Ureter (tissue), 1 donor: ENCODE data around the gene NHLRC3. TPM values are rescaled to one million over a fixed set of nuclear protein-coding genes. Genes with fewer than 3 reads are reported as not detected.
"Not testable (repeated sequence)": the region's sequence is repeated elsewhere in the genome, so short reads cannot be mapped to it uniquely, and the experiment has no call there.

Experiments
- DNase-seq: peaks from one replicate; pipeline ENCODE4 v3.0.0-alpha.2; 2020; ENCODE audit warnings: low spot score
- total RNA-seq: library from RNA; stranded (reverse); gene quantifications from one replicate; pipeline ENCODE4 v1.2.4, GENCODE V29; 2023
- donor health status: DM: yes; HTN: yes; CAD: no.

The NHLRC3 gene
- total RNA-seq: 36.7 TPM

- peak; percentile 96 for DNase-seq
Observed at GRCh38 chr13:39037880-39038568, at the start of gene NHLRC3, which contains the start of gene PROSER1. TSS of gene NHLRC3 (plus strand) at chr13:39038456. CDS start at chr13:39038640, 184 bp downstream. TSS of gene PROSER1 (minus strand) at chr13:39038089. CDS start at chr13:39037242, 847 bp downstream.

DNA sequence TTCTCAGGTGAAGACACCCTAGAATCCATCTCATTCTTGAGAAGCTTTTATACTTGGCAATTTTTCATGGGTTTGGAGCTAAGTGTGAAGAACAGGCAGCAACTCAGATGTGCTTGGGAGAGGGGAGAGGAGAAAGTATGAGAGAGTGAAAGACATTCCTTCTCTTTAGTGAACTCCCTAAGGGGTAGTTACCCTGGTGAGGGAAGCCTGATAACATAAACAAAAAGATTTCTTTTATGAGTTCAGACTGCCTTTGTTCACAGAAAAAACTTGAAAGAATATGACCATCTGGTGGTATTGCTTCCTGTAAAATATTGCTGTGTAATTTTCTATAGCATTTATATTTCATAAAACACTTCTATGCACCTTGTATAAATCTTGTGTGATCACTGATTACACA, 47.6 kb upstream of the NHLRC3 start, which contains the start of gene STOML3:
STOML3 (minus strand) TSS at position 139 of the 400 bp plus-strand sequence; CDS start at position 29, 110 bp downstream.
- DNase-seq: no peak

DNA sequence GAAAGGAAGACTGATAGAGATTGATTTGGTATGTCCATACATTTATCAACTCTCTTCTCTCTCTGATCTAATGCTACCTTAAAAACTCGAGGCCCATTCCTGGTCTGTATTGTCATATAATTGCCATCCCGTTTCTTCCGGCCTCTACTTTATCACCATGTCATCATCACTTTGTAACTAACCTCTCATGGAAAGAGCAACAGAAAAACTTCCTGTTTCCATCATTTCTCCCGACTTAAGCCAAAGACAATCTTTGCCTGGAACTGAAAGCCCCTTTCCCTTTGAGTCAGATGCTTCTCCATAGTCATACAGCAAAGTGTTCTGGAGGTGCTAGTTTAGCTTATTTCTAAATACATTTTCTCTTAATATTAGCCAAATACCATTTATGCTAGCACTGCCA, 44.9 kb upstream of the NHLRC3 start:
- no peak for DNase-seq

- DNase-seq: no peak
Observed at GRCh38 chr13:38998739-38999138, 39.5 kb upstream of the NHLRC3 start.

GRCh38 chr13:39006371-39007111, 31.7 kb upstream of the NHLRC3 start:
- not testable (repeated sequence) for DNase-seq

DNA sequence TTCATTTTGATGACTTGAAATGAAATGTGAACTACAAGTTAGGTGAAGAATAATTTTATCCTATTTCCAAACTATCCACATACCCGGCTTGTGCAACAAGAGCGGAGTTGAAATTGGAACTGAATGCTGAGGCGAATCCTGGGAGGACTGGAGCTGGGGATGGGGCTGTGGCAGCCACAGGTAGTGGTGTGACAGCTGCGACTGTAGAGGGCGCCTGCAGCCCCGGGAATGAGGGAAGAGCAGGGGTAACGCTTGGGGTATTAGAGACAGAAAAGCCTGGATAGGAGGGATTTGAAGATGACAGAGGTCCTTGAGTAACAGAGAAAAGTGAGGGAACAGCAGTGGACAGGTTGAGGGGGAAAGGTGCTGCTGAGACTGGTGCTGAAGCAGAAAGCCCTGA, 25.6 kb upstream of the NHLRC3 start:
- DNase-seq: no peak

GRCh38 chr13:39013462-39013861, 24.8 kb upstream of the NHLRC3 start:
- no peak for DNase-seq

DNA sequence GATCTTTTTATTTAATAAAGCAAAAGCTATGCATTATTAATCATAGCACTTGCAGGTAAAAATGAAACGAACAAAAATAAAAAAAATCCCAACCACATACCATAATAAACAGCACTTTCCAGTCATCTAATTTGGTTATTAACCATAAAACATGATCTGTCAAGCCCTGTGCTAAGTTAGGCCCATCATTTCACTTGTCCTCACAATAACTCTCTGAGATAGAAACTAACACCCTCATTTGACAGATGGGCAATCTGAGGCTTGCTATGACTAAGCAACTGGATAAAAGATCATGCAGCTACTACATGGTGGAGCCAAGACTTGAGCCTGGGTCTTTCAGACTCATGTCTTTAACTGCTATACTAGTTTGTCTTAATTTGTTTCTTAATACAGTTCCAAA, 22.2 kb upstream of the NHLRC3 start:
- no peak for DNase-seq

- DNase-seq: no peak
Observed at GRCh38 chr13:39016787-39017186, 21.5 kb upstream of the NHLRC3 start.

DNA sequence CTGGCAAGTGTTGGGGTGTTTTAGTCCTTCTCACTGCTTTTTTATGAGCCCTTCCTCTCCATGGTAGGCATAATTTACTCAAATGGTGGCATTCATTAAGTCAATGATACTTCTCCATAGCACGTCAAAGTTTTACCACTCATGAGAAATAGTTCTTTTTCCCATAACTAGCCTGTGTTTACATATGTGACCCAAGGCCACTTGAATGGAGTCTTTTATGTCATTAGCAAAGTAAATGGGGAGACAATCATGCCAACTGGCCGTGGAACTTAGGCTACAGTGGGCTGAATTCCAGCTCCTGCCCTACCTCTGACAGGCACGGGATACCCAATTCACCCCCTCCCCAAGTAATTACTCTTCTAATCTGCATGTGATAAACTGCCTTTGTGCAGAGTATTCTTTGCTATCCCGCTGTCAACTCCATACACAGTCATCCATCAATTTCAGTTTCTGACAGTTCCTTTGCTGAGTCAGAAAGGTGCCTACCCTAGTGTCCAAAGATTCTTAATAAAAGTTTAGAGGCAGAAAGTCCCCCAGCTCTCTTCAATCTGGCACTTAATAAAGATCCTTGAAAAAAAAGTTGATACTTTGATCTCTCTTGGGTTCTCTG, 17.3 kb upstream of the NHLRC3 start:
- no peak for DNase-seq

GRCh38 chr13:39023316-39023715, 14.9 kb upstream of the NHLRC3 start:
- no peak for DNase-seq

GRCh38 chr13:39023761-39024160, 14.5 kb upstream of the NHLRC3 start:
- no peak for DNase-seq

DNA sequence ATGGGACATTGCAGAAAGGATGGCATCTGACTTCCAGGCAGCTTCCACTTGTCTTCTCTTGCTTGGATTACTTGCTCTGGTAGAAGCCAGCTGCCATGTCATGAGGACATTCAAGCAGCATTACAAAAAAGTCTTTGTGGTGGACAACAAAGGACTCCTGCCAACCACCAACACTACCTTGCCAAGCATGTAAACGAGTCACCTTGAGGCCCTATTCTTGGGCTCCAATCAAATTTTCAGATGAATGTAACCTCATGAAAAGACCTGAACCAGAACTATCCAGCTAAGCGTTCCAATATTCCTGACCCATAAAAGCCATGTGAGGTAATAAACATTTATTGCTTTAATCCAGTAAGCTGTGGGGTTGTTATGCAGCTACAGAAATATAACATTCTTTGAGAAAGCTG, 12.8 kb upstream of the NHLRC3 start:
- DNase-seq: no peak

DNA sequence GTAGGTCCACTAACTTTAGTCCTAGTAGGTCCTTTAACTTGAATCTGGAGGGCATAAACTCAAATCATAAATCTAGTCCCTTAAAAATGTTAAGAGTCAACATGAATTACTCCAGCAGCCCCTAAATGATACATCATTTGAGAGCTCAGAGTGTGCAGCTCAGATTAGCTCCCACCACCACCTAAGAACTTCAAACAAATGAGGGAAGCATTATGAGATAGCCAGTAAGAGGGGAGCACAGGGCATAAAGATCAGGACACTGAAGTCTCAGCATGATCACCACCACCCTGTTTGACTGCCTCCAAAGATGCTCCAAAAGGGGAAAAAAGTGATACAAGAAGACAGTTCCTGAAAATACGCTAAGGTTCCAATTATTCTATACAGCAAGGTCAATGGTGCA, 6.1 kb upstream of the NHLRC3 start:
- no peak for DNase-seq

GRCh38 chr13:39034085-39034484, 4.2 kb upstream of the NHLRC3 start:
- no peak for DNase-seq

DNA sequence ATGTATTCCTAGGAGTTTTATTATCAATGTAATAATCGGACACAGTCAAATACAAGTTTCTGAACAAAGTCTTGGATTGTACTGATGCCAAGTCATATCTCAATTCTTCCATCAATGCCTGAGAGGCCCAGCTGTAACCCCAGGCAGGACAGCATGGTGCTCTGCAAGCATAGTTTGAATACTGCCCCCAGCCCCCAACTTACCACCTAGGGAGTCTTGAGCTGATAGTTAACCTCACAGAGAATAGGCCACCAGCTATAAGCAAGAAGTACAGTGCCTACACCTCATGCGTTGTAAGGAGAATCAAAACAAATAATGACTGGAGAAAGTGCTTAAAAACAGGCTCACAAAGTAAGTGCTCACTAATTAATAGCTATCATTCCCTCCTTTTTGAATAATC, 3.1 kb upstream of the NHLRC3 start:
- no peak for DNase-seq

DNA sequence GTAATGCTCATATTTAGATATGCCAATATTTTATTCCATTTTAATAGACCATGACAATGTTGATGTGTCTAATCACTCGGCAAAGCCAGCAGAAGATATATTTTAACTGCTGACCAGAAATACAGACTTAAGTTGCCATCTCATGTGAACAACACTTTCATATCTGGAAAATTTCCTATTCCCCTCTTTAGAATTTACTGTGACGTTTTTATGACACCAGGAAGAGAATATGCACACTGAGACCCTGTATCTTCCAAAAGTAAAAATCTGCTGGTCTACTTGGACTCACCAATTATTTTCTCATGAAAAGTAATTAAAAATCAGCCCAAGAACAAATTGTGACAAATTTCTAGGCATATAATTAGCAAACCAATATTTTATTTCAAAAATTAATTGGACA, 2.5 kb upstream of the NHLRC3 start:
- no peak for DNase-seq

DNA sequence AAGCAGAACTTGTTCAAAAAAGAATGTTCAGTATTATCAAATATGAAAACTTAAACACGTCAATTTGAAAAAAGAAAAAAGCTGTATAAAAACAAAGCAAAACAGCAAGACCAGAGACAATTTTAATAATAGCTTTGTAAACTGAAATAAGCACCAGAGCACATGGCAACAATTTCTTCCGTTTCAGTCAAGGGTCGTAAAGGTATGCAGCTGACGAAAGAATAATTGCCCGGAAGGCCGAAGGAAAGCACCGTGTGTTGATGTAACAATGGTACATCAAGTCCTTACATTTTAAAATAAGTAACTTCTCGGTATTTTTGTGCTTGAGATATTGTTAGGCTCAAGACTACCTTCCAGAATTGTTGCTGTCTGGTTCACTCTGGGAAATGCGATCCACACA, 2.0 kb upstream of the NHLRC3 start:
- no peak for DNase-seq

DNA sequence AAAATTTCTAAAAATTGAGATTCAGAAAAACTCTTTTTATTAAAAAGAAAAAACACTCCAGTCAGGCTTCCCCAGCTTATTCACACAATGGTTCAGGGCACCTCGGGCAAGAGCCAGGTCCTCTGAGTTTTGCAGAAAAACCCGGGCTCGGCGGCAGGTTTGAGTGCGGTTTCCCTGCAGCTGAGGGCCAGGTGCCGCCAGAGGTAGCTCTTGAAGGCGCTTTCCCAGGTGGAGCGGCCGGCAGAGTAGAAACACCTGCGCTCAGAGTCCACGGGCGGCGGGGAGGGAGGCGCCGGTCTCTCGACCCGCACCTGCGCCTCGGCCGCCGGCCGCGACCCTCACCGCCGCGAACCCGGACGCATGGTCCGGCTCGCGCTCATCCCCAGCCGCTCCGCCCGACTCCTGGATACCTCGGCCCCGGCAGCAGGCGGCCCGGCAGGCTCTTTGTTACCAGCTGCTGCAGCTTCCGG, 811 bp upstream of the NHLRC3 start:
- DNase-seq: peak; percentile 52

DNA sequence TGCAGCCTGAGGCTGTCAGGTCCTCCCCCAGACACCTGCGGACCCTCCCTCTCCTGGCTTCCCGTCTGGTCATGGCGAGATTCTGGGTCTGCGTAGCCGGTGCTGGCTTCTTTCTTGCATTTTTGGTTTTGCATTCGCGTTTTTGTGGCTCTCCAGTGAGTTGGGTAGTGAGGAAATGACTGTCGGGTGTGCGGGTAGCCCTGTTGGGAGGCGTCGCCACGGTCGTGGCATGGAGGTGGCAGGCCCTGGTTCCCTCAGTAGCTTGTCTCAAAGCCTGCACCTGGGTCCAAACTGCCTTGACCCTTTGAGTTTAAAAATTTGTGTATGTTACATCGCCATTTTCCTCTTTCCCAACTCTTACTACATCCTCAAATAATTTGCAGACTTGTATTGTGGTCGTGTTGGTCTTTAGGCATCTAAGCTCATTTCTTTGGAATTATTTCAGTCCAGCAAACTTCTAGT, 344 bp downstream of the NHLRC3 start:
- DNase-seq: peak; percentile 48

DNA sequence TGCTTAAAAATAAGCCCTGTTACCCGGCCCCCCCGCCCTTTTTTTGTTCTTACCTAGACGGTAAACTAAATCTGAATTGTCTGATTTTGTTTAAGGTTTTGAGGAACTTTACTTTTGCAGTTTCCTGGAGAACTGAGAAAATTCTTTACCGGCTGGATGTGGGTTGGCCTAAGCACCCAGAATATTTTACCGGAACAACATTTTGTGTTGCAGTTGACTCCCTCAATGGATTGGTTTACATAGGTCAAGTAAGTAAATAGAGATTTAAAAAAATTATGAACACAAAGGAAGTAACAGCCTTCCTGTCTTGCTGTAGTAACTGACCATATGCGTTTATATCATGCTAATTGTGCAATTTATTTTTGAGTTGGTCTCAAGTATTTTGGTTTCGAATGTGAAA, 785 bp downstream of the NHLRC3 start:
- DNase-seq: no peak

GRCh38 chr13:39040206-39040605, 1.9 kb downstream of the NHLRC3 start:
- DNase-seq: no peak

- DNase-seq: no peak
Observed at GRCh38 chr13:39044536-39044935, 6.3 kb downstream of the NHLRC3 start.
